ENCODE data around the gene GIPC3.
A peak's percentile ranks its signal among the peaks of the same experiment; 100 is the strongest.

The GIPC3 gene

GRCh38 chr19:3606690-3607289 is 21.5 kb downstream of the GIPC3 start, which contains the start of gene TBXA2R:
TBXA2R (minus strand) TSS chr19:3606875; CDS start chr19:3600634, 6,241 bp downstream.
- peak; percentile 53 to 62 for DNase-seq

- DNase-seq = no peak
These were observed 22.2 kb downstream of the GIPC3 start for GRCh38 chr19:3607303-3608078.

- DNase-seq = no peak
These were observed 22.9 kb downstream of the GIPC3 start for GRCh38 chr19:3608079-3608641.

- no peak for DNase-seq
These were observed 23.6 kb downstream of the GIPC3 start for GRCh38 chr19:3608750-3609322.

- no peak for DNase-seq
These were observed 24.8 kb downstream of the GIPC3 start for GRCh38 chr19:3609779-3610719.

- no peak for DNase-seq
These were observed 25.8 kb downstream of the GIPC3 start for GRCh38 chr19:3610745-3611717.

- DNase-seq = no peak
These were observed 26.6 kb downstream of the GIPC3 start for GRCh38 chr19:3611841-3612240.

GRCh38 chr19:3612330-3612729 is 27.1 kb downstream of the GIPC3 start:
- DNase-seq = no peak

GRCh38 chr19:3612901-3613741 is 27.8 kb downstream of the GIPC3 start:
- DNase-seq = no peak

- DNase-seq = no peak
These were observed 28.8 kb downstream of the GIPC3 start for GRCh38 chr19:3613818-3614661.

- no peak for DNase-seq
These were observed 29.7 kb downstream of the GIPC3 start for GRCh38 chr19:3614858-3615505.

- no peak for DNase-seq
These were observed 30.4 kb downstream of the GIPC3 start for GRCh38 chr19:3615524-3616135.

GRCh38 chr19:3617463-3617862 is 32.2 kb downstream of the GIPC3 start:
- DNase-seq = no peak

- DNase-seq = peak; percentile 55 to 63
These were observed 33.0 kb downstream of the GIPC3 start for GRCh38 chr19:3618144-3618810.

GRCh38 chr19:3618811-3619630 is 33.7 kb downstream of the GIPC3 start:
- DNase-seq = no peak

- no peak for DNase-seq
These were observed 34.3 kb downstream of the GIPC3 start for GRCh38 chr19:3619631-3620012.

Measured in stimulated activated CD4-positive, alpha-beta T cell treated with anti-CD3 and anti-CD28 coated beads, Interleukin-2, amount 100 ng/mL, for 48 hours (primary cell).